Cardiac fibroblast (primary cell): ENCODE data around the gene ARFGAP1.

Experiments used
- DNase-seq, 2 donors: peaks; one replicate each; pipeline versions ENCODE4 v3.0.0 to v3.0.0-alpha.2; 2010; ENCODE audit warnings: low read depth in 2 of 2
- H3K4me3 ChIP-seq, 2 donors: replicated peaks in 1 of 2; 1 replicate in 1 of 2; 2 replicates in 1 of 2; pipeline ENCODE4 v1.5.1; 2011; ENCODE audit warnings: low read depth in 2 of 2, low read length in 2 of 2, mild to moderate bottlenecking in 2 of 2, moderate library complexity in 1 of 2
- CTCF ChIP-seq: IDR thresholded peaks from one replicate; pipeline ENCODE4 v1.5.1; 2011; ENCODE audit warnings: low read depth, mild to moderate bottlenecking, low read length, inconsistent platforms

ARFGAP1 gene

GRCh38 chr20:63258781-63259180 is 13.8 kb upstream of the ARFGAP1 start:
- H3K4me3 ChIP-seq = no peak overlapping the region

GRCh38 chr20:63259734-63260460 is 12.7 kb upstream of the ARFGAP1 start:
- no peak for DNase-seq
- H3K4me3 ChIP-seq = no peak overlapping the region
- no peak for TF ChIP-seq CTCF

More at GRCh38 chr20:63258781-63259180, 13.8 kb upstream of the ARFGAP1 start:
- peak in 1 of 2 donors; percentile 39 for DNase-seq
- no peak for TF ChIP-seq CTCF

- DNase-seq = no peak
- no peak overlapping the region for H3K4me3 ChIP-seq
- TF ChIP-seq CTCF = no peak
Observed at GRCh38 chr20:63260521-63260920, 12.1 kb upstream of the ARFGAP1 start.

GRCh38 chr20:63261060-63261794 is 11.4 kb upstream of the ARFGAP1 start:
- no peak overlapping the region for H3K4me3 ChIP-seq
- TF ChIP-seq CTCF = no peak
- DNase-seq = no peak

- no peak for TF ChIP-seq CTCF
- no peak overlapping the region for H3K4me3 ChIP-seq
- DNase-seq = no peak
Observed at GRCh38 chr20:63261795-63262528, 10.7 kb upstream of the ARFGAP1 start.

GRCh38 chr20:63262836-63263235 is 9.8 kb upstream of the ARFGAP1 start:
- no peak for DNase-seq
- H3K4me3 ChIP-seq = no peak overlapping the region
- TF ChIP-seq CTCF = no peak
